Measurements from ENCODE around the gene STX11.
"Not testable (repeated sequence)": the region's sequence is repeated elsewhere in the genome, so short reads cannot be mapped to it uniquely, and the experiment has no call there.

The STX11 gene

DNA sequence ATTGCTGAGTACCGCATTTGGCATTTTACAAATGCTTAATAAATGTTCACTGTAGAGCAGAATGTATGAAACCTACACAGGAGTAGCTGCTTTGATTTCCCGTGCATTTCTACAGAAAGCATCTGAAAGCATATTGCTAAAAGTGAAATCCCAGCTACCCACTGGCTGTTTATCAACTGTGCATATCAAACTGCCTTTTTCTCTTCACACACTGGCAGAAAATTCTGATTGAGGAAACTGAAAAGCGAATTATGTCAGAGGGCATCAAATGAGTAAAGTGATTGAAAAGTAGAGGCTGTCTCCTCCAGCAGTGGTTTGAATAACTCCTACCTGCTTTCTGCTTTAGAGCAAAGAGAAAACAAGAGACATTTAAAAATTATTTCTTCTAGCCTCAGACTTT, 28.0 kb downstream of the STX11 start:
- no peak for DNase-seq

DNA sequence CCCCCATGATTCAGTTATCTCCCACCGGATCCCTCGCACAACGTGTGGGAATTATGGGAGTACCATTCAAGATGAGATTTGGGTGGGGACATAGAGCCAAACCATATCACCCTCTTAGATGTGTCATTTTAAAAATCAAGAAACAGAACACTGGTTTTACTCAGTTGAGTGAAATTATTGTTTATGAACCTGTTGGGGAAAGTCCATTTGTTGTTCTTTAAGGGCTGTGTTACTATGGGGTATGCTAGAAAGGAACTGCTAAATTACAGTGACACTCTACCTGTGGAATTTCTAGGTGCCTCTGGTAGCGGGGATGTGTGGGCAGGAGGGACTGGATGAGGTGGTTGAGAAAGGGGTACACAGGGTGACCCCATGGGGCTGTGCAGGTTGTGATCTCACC, 28.9 kb downstream of the STX11 start:
- no peak for DNase-seq

GRCh38 chr6:144179828-144180227, 29.5 kb downstream of the STX11 start:
- no peak for DNase-seq

DNA sequence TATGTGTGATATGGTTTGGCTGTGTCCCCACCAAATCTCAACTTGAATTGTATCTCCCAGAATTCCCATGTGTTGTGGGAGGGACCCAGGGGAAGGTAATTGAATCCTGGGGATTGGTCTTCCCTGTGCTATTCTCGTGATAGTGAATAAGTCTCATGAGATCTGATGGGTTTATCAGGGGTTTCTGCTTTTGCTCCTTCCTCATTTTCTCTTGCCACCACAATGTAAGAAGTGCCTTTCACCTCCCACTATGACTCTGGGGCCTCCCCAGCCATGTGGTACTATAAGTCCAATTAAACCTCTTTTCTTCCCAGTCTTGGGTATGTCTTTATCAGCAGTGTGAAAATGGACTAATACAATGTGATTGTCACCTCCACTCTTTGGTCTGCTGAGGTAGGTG, 30.0 kb downstream of the STX11 start:
- not testable (repeated sequence) for DNase-seq

DNA sequence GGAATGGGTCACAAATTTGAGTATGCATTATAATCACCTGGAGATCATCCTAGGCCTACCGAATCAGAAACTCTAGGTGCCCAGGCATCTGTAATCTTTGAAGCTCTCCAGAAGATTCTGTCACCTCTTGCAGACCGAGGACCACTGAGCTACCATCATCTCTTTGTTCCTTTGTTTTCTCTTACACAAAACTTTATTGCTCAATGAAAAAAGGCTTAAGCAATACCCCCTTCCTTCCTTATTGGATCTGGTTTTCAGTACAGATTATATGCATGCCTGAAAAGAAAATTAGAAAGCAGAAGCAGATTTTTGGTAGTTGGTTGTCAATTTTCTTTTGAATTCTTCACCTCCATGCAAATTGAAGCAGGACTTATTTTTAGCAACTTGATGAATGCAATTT, 31.3 kb downstream of the STX11 start:
- DNase-seq, result no peak

DNA sequence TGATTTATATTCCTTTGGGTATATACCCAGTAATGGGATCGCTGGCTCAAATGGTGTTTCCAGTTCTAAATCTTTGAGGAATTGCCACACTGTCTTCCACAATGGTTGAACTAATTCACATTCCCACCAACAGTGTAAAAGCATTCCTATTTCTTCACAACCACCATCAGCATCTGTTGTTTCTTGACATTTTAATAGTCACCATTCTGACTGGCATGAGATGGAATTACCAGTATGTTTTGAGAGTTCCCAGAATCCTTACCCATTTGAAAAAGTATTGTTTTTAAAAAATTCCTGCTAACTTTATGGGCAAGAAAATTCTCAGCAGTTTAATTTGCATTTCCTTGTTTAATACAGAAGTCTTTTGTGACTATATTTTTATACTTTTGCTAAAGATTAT, 33.9 kb downstream of the STX11 start:
- DNase-seq, result not testable (repeated sequence)

DNA sequence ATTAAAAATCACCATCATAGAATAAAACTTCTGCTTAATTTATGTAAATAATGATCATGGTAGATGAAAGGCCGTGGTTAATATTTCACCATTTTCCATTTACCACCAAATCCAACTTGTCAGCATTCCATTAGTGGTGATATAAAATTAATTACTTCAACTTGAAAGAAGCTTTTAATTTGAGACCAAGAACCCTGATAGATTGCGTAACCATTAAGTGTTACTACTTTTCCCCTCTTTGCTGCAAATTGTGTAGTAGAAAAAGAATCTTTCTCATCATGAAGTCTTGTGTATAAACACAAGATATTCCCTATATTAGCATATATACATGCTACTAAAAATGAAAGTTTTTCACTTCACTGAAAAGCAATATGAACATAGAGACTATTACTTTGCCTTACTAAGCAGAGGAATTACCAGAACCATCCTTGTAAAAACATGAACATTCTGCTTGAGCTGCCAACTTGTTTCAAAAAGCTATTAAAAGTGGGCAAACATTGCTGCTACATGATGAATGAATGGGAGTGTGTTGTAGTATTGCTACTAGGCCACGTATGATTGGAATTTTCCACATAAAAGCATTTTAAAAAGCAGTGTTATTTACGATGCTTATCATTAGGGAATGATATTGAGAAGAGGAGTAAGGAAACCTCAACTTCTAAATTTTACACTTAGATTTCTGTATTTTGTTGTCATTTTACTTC, 35.0 kb downstream of the STX11 start:
- DNase-seq, result no peak

DNA sequence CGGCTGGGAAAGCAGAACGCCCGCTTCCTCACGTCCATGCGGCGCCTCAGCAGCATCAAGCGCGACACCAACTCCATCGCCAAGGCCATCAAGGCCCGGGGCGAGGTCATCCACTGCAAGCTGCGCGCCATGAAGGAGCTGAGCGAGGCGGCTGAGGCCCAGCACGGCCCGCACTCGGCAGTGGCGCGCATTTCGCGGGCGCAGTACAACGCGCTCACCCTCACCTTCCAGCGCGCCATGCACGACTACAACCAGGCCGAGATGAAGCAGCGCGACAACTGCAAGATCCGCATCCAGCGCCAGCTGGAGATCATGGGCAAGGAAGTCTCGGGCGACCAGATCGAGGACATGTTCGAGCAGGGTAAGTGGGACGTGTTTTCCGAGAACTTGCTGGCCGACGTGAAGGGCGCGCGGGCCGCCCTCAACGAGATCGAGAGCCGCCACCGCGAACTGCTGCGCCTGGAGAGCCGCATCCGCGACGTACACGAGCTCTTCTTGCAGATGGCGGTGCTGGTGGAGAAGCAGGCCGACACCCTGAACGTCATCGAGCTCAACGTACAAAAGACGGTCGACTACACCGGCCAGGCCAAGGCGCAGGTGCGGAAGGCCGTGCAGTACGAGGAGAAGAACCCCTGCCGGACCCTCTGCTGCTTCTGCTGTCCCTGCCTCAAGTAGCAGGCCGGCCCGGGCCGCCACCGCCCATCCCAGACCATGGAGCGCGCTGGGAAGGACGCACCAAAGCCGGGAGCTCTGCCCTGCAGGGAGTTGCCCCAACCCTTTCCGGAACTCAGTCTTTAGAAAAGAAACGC, 36.7 kb downstream of the STX11 start:
- DNase-seq, result no peak

DNA sequence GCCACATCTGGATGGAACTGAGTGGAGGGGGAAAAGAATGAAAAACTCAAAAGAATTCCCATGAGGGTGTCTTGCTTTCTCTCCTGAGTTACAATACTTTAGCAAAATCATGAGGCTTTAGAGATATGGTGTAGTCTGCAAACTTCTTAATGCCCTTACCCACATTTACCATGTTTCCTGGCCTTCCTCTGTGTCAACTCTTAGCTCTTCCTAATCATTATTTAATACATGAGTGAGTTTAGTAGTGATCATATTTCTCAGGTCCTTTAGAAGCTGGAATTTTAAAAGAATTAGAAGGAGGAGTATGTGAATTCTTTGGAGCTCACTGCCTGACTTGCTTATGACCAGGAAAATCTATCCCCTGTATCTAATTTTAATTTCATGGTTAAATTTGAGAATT, 39.0 kb downstream of the STX11 start:
- no peak for DNase-seq

DNA sequence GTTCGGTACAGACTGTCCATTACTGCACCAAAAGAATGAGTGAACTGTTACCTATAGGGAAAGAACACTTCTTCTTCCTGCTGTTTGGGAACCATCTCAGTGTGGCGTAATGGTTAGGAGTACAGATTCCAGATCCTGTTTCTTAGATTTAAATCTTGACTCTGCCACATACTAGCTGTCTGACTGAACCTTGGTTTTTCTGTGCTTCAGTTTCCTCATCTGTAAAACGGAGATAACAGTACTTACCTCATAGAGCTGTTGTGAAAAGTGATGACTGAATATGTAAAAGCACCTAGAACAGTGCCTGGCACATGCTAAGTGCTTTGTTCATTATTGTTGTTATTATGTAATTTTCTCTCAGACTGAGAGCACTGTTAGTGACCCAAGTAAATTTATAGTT, 39.8 kb downstream of the STX11 start:
- DNase-seq, result no peak

GRCh38 chr6:144190593-144190992, 40.3 kb downstream of the STX11 start:
- DNase-seq, result no peak

GRCh38 chr6:144193181-144193580, 42.9 kb downstream of the STX11 start:
- DNase-seq, result no peak

- DNase-seq, result no peak
Measured at GRCh38 chr6:144194293-144194810, 44.0 kb downstream of the STX11 start.

DNA sequence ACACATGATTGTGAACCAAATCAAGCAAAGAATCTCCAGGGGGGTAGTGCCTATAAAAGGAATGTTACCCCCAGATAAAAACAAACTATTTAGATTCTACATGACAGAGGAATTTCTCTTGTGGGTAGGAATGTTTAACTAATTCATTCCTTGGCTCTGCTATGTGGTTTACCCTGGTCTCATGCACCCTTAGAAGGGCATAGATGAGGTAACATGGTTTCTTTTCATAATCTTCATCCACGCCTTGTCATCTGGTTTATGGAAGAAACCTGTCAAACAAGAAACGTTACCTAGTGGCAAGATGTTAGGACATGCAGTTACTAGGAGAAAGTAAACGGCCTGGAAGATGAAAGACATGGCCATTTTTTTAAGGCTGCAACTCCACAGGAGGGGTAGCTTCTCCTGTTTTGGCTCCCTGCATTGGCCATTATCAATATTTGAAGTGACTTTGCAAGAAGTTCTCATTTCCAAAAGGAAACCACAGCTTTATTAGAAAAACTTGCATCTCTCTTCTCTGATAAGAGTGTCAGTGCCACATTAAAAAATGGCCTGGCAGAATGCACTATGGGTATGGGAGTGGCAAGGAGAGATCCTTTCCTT, 45.5 kb downstream of the STX11 start:
- DNase-seq, result no peak

GRCh38 chr6:144197919-144198318, 47.6 kb downstream of the STX11 start:
- DNase-seq, result no peak

- no peak for DNase-seq
Measured at GRCh38 chr6:144202879-144203468, 52.7 kb downstream of the STX11 start.

- DNase-seq, result no peak
Measured at GRCh38 chr6:144211160-144211559, 60.8 kb downstream of the STX11 start.

DNA sequence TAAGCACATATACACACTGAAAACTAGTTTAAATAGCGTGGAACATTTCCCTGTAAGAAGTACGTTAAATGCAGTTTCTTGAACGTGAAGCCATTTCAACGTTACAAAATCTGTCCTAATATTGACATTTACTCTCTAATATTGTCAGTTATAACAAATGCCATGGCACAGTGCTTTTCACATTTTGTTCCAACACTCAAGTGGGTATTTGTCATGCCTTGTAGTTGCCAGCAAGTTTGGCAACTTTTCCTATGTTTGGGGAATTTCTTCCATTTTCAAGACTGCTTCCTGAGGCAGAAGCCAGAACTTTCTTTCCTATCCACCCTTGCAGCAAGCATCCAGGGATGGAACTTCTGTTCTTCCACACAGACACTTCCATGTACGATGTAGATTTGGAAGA, 63.0 kb downstream of the STX11 start:
- no peak for DNase-seq

- no peak for DNase-seq
Measured at GRCh38 chr6:144214029-144214428, 63.7 kb downstream of the STX11 start.

- no peak for DNase-seq
Measured at GRCh38 chr6:144214622-144215401, 64.5 kb downstream of the STX11 start.

DNA sequence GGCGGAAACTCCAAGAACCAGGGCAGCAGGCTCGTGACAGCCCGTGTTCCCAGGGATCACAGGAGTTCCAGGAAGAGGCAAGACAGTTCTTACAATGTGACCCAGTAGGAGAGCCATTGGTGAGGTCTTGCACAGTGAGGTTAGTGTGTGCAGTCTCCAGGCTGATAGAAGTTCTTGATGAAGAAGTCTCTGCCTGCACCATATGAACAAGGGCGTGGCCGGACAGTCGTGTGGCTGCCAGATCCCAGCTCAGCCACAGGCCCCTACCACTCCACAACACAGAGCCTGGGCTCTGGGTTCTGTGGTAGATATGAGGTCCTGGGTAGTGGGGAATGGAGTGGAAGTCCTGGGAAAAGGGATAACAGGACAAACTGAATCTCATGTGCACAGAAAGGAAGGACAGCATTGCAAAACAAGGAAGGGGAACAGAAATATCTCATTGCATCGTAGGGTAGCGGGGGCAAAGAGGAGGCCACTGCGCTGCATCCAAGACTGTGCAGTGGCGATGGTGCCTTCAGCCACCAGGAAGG, 65.2 kb downstream of the STX11 start:
- DNase-seq, result peak; percentile 24

GRCh38 chr6:144215932-144216667, 65.8 kb downstream of the STX11 start:
- peak; percentile 84 for DNase-seq

Measured in NCI-H446 treated with DMSO at 0.1 percent for 48 hours (cell line).